GM23338 (cell line): ENCODE results near the gene TBC1D5. TPM values are rescaled to one million over a fixed set of nuclear protein-coding genes. Genes with fewer than 3 reads are reported as not detected.

ENCODE experiments used
- ATAC-seq: fragments of 200-7000 bp; cut with Tn5 transposase; 3 replicates; pipeline ENCODE4 v1.9.1; 2020
- DNase-seq: peaks from one replicate; pipeline ENCODE4 v3.0.0-alpha.2; 2015; ENCODE audit warnings: low spot score
- H2AFZ ChIP-seq: fragments of 200-600 bp; sonication (generic); 2 replicates; pipeline ENCODE4 v1.8.0; 2016; ENCODE audit warnings: antibody characterized with exemption, mild to moderate bottlenecking, moderate library complexity
- H3F3A ChIP-seq: fragments of 200-600 bp; sonication (generic); replicated peaks from 2 replicates; pipeline ENCODE4 v1.8.0; 2017; ENCODE audit warnings: antibody characterized with exemption, mixed run types, low read depth
- H3K27ac ChIP-seq: fragments of 200-600 bp; sonication (generic); 2 replicates; pipeline ENCODE4 v1.6.1; 2016; ENCODE audit warnings: low read depth
- H3K27me3 ChIP-seq: fragments of 200-600 bp; sonication (generic); 2 replicates; pipeline ENCODE4 v1.8.0; 2016; ENCODE audit warnings: mild to moderate bottlenecking, mixed run types, moderate library complexity; ENCODE audit not compliant: insufficient read depth
- H3K36me3 ChIP-seq: fragments of 200-600 bp; sonication (generic); 2 replicates; pipeline ENCODE4 v1.8.0; 2016; ENCODE audit warnings: mild to moderate bottlenecking; ENCODE audit not compliant: insufficient read depth
- H3K4me1 ChIP-seq: fragments of 200-600 bp; sonication (generic); 2 replicates; pipeline ENCODE4 v1.8.0; 2016; ENCODE audit warnings: mild to moderate bottlenecking, moderate library complexity; ENCODE audit not compliant: insufficient read depth
- H3K4me2 ChIP-seq: fragments of 200-600 bp; sonication (generic); 2 replicates; pipeline ENCODE4 v1.7.1; 2017; ENCODE audit warnings: mixed run types
- H3K4me3 ChIP-seq: fragments of 200-600 bp; sonication (generic); 2 replicates; pipeline ENCODE4 v1.6.1; 2016; ENCODE audit warnings: mixed run types
- H3K79me2 ChIP-seq: fragments of 200-600 bp; sonication (generic); replicated peaks from 2 replicates; pipeline ENCODE4 v1.8.0; 2017; ENCODE audit warnings: mild to moderate bottlenecking; ENCODE audit not compliant: insufficient read depth
- H3K9me2 ChIP-seq: fragments of 200-600 bp; sonication (generic); 2 replicates; pipeline ENCODE4 v1.8.0; 2017; ENCODE audit not compliant: insufficient read depth
- H4K20me1 ChIP-seq: fragments of 200-600 bp; sonication (generic); replicated peaks from 2 replicates; pipeline ENCODE4 v1.8.0; 2017; ENCODE audit warnings: mild to moderate bottlenecking; ENCODE audit not compliant: insufficient read depth
- H3K27ac Mint-ChIP-seq: 2 replicates; pipeline ENCODE4 v1.8.0; 2020; ENCODE audit warnings: inconsistent platforms, mild to moderate bottlenecking, moderate library complexity, mixed read lengths
- H3K27me3 Mint-ChIP-seq: 3 replicates; pipeline ENCODE4 v1.8.0; 2022; ENCODE audit warnings: low read depth, mild to moderate bottlenecking, moderate library complexity, mixed read lengths, inconsistent platforms; ENCODE audit not compliant: insufficient read depth, poor library complexity
- H3K36me3 Mint-ChIP-seq: 3 replicates; pipeline ENCODE4 v1.8.0; 2021; ENCODE audit warnings: low read depth, mild to moderate bottlenecking, inconsistent platforms, moderate library complexity, mixed read lengths
- H3K4me1 Mint-ChIP-seq: 3 replicates; pipeline ENCODE4 v1.8.0; 2020; ENCODE audit warnings: mild to moderate bottlenecking, inconsistent platforms, mixed read lengths
- H3K4me3 Mint-ChIP-seq: 3 replicates; pipeline ENCODE4 v1.8.0; 2021; ENCODE audit warnings: moderate library complexity, mild to moderate bottlenecking, inconsistent platforms, mixed read lengths
- H3K9me3 Mint-ChIP-seq: 3 replicates; pipeline ENCODE4 v1.8.0; 2020; ENCODE audit warnings: moderate library complexity, mild to moderate bottlenecking, inconsistent platforms, mixed read lengths
- NANOG ChIP-seq: IDR thresholded peaks from 2 replicates; pipeline ENCODE4 v1.6.1; 2016; ENCODE audit warnings: antibody characterized with exemption, borderline replicate concordance
- ZNF114 ChIP-seq: fragments of 250-450 bp; sonication (Bioruptor Pico); IDR thresholded peaks from 2 replicates; pipeline ENCODE4 v1.5.0; 2020; ENCODE audit warnings: mild to moderate bottlenecking, moderate library complexity
- polyA plus RNA-seq: library from polyadenylated mRNA; unstranded; fragments of >200 nt; fragmentation: Nextera tagmentation; extraction: Ambion mirVana; gene quantifications from 2 replicates; pipeline ENCODE4 v1.2.1, GENCODE V29; 2016
- total RNA-seq: library from RNA; depleted of rRNA; stranded (reverse); fragments of >200 nt; shearing (Covaris generic); gene quantifications from 2 replicates; pipeline ENCODE4 v1.2.3, GENCODE V29; 2014
- TF ChIP-seq, protein P1 (sequence below): fragments of 250-450 bp; sonication (Bioruptor Pico); IDR thresholded peaks from 2 replicates; pipeline ENCODE4 v1.5.0; 2020; ENCODE audit warnings: mild to moderate bottlenecking, moderate library complexity

Gene TBC1D5
- total and polyA plus RNA-seq, 2 experiments from 2014 or later = 21.8 to 48.1 TPM

DNA sequence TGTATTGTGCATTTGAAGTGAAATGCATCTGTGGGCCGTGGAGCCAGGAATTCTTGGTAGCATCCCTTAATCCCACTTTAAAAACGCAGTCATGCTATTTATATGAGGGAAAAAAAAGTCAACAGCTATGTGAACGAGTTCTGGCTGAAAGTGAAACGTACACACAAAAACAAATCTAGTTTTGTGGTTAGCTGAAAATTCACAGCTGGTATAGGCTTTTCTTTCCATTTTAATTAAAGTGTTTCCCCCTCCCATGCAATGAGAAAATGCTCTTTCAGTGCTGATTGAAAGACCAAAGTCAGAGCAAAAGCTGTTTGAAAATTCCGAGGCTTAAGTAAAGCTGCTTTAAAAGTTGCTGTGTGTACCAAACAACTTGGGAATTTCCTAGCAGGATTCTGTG lies 560.3 kb downstream of the TBC1D5 start (continued):
- TF ChIP-seq, protein P1, sequence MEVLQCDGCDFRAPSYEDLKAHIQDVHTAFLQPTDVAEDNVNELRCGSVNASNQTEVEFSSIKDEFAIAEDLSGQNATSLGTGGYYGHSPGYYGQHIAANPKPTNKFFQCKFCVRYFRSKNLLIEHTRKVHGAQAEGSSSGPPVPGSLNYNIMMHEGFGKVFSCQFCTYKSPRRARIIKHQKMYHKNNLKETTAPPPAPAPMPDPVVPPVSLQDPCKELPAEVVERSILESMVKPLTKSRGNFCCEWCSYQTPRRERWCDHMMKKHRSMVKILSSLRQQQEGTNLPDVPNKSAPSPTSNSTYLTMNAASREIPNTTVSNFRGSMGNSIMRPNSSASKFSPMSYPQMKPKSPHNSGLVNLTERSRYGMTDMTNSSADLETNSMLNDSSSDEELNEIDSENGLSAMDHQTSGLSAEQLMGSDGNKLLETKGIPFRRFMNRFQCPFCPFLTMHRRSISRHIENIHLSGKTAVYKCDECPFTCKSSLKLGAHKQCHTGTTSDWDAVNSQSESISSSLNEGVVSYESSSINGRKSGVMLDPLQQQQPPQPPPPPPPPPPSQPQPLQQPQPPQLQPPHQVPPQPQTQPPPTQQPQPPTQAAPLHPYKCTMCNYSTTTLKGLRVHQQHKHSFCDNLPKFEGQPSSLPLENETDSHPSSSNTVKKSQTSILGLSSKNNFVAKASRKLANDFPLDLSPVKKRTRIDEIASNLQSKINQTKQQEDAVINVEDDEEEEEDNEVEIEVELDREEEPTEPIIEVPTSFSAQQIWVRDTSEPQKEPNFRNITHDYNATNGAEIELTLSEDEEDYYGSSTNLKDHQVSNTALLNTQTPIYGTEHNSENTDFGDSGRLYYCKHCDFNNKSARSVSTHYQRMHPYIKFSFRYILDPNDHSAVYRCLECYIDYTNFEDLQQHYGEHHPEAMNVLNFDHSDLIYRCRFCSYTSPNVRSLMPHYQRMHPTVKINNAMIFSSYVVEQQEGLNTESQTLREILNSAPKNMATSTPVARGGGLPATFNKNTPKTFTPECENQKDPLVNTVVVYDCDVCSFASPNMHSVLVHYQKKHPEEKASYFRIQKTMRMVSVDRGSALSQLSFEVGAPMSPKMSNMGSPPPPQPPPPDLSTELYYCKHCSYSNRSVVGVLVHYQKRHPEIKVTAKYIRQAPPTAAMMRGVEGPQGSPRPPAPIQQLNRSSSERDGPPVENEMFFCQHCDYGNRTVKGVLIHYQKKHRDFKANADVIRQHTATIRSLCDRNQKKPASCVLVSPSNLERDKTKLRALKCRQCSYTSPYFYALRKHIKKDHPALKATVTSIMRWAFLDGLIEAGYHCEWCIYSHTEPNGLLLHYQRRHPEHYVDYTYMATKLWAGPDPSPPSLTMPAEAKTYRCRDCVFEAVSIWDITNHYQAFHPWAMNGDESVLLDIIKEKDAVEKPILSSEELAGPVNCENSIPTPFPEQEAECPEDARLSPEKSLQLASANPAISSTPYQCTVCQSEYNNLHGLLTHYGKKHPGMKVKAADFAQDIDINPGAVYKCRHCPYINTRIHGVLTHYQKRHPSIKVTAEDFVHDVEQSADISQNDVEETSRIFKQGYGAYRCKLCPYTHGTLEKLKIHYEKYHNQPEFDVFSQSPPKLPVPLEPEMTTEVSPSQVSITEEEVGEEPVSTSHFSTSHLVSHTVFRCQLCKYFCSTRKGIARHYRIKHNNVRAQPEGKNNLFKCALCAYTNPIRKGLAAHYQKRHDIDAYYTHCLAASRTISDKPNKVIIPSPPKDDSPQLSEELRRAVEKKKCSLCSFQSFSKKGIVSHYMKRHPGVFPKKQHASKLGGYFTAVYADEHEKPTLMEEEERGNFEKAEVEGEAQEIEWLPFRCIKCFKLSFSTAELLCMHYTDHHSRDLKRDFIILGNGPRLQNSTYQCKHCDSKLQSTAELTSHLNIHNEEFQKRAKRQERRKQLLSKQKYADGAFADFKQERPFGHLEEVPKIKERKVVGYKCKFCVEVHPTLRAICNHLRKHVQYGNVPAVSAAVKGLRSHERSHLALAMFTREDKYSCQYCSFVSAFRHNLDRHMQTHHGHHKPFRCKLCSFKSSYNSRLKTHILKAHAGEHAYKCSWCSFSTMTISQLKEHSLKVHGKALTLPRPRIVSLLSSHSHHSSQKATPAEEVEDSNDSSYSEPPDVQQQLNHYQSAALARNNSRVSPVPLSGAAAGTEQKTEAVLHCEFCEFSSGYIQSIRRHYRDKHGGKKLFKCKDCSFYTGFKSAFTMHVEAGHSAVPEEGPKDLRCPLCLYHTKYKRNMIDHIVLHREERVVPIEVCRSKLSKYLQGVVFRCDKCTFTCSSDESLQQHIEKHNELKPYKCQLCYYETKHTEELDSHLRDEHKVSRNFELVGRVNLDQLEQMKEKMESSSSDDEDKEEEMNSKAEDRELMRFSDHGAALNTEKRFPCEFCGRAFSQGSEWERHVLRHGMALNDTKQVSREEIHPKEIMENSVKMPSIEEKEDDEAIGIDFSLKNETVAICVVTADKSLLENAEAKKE = no peak
- no peak for TF ChIP-seq NANOG
- no peak for TF ChIP-seq ZNF114

DNA sequence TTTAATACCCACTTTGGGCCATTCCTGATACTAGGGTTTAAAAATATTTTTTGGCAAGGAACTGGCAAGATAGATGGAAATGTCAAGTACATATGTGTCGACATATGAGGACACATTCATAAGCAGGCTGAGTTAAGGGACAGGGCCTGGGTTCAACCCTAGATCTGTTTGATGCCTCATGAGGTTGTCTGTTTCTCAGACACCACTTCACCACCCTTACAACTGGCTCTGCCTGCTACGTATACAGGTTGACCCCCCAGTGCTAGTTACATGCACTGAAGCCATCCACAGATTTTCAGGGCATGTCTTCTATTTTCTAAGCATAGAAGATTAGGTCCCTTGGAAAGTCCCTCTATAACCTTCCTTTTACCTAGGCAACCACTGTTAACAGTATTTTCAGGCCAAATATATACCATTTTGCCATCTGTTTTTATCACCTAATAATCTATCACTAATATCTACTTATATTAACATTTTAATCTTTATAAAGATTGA lies 561.0 kb downstream of the TBC1D5 start:
- no peak overlapping the region for H3K4me3 Mint-ChIP-seq
- Histone ChIP-seq H3K27me3 (no peaks in the 10 kb centered on the region), H3F3A (no peaks in the 10 kb centered on the region), H3K36me3 (no peaks in the 10 kb centered on the region), H3K4me3 (no peak overlapping the region), H4K20me1 (no peaks in the 10 kb centered on the region), H3K27ac (no peak overlapping the region), H3K79me2 (no peaks in the 10 kb centered on the region), H3K9me2 (no peaks in the 10 kb centered on the region), H3K4me1 (no peaks in the 10 kb centered on the region), H2AFZ (no peak overlapping the region), H3K4me2 (no peak overlapping the region)
- no peaks in the 10 kb centered on the region for H3K36me3 Mint-ChIP-seq
- ATAC-seq = no peak
- TF ChIP-seq NANOG = no peak
- no peaks in the 10 kb centered on the region for H3K4me1 Mint-ChIP-seq
- peaks cover 2% of the 10 kb centered on the region for H3K27me3 Mint-ChIP-seq
- no peaks in the 10 kb centered on the region for H3K9me3 Mint-ChIP-seq
- DNase-seq = no peak
- H3K27ac Mint-ChIP-seq = no peak overlapping the region
